Hippocampal formation (tissue), 2 donors: Measurements from ENCODE around the gene ACTL6B.
"Not testable (repeated sequence)": the region's sequence is repeated elsewhere in the genome, so short reads cannot be mapped to it uniquely, and the experiment has no call there.

Experiments used
- DNase-seq, 2 donors: peaks; one replicate each; lab custom pipeline; 2025; lab: John Stamatoyannopoulos, UW

The ACTL6B gene

DNA sequence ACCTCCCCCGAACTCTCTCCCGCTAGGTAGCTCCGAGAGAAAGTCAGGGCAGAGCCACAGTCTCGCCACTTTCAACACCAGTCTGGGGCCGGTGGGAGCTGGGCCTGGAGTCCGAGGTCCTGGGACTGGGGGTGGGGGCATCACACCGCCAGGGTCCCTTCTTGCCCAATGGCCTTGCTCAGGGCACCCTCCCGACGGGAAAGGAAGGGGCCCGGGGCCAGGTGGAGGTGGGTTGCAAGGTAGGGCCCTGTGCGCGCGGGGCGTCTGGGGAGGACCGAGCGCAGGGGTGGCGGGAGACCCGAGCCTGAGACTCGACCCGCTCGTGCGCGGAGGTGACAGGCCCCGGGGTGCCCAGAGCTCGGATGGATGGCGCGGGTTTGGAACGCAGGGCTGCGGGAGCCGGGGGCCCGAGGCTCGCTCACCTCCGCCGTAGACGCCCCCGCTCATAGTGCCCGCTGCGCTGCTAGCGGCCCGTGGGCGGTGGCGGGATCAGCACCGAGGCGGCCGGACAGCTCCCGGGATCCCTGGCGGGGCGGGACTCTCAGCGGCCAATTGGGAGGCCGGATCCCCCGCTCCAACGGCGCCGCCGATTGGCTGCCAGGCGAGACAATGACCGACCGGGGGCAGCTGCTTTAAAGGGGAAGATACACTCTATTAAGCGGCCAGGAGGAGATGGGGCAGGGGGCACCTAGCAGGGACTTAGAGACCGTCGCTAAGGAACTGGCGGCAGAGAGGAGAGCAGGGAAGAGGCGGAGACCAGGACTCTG is at the start of gene ACTL6B:
ACTL6B (minus strand) TSS at position 541 of the 767 bp plus-strand sequence; CDS start at position 447, 94 bp downstream.
- DNase-seq: peak; percentile 32 to 37

GRCh38 chr7:100705320-100705752 is 49.1 kb upstream of the ACTL6B start:
- peak; percentile 30 to 73 for DNase-seq

GRCh38 chr7:100701089-100701488 is 44.8 kb upstream of the ACTL6B start:
- not testable (repeated sequence) for DNase-seq

GRCh38 chr7:100699018-100699417 is 42.8 kb upstream of the ACTL6B start:
- no peak for DNase-seq

- no peak for DNase-seq
Measured at GRCh38 chr7:100696123-100696521, 39.9 kb upstream of the ACTL6B start.

- peak; percentile 50 to 72 for DNase-seq
Measured at GRCh38 chr7:100694098-100694745, 38.0 kb upstream of the ACTL6B start, which contains the start of gene GIGYF1. Gene GIGYF1 (minus strand): TSS chr7:100694250. CDS start chr7:100688238, 6,012 bp downstream.

- DNase-seq: no peak
Measured at GRCh38 chr7:100693312-100694097, 37.3 kb upstream of the ACTL6B start.

DNA sequence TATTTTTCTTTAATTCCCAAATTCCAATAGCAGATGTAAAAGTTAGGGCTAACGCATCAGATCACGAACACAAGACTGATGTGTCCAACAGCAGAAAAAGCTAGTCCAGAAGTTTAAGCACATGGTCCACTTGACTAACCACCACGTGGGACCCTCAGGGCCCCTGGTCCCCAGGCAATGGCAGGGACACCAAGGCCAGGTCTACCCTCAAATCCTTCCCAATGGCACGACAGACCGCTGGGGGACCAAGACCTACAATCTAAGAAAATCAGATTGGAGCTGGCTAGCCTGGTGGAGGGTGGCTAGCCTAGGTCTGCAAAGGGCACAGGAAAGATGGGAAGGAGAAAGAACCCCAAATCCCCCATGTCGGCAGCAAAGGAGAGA is 36.3 kb upstream of the ACTL6B start:
- no peak for DNase-seq

GRCh38 chr7:100691676-100692577 is 35.7 kb upstream of the ACTL6B start:
- peak; percentile 70 to 71 for DNase-seq

GRCh38 chr7:100689230-100690135 is 33.2 kb upstream of the ACTL6B start:
- DNase-seq: no peak

GRCh38 chr7:100688326-100688860 is 32.1 kb upstream of the ACTL6B start:
- DNase-seq: no peak

DNA sequence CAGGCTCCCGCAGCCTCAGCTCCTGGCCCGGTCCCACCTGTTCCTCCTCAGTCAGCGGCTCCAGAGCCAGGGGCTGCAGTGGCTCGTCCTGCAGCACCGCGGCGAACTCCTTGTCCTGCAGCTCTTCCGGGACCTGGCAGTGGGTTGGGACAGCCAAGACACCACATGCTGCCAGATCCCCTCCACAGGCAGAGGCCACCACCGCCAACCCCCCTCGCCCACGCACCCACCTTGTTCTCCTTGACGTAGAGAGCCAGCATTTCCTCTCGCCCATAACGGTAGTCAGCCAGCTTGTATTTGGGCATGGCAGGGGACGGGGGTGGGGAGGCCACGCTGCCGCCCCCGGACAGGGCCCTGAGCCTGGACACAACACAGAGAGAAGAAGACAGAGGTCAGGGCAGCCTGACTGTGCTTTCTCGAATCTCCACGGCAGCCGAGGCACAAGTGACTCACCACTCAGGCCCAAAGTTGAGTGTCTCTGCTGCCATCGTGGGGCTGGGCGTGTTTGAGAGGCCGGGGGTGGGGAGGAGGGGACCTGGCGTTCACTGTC is 31.6 kb upstream of the ACTL6B start:
- DNase-seq: no peak

- DNase-seq: no peak
Measured at GRCh38 chr7:100687261-100687660, 31.0 kb upstream of the ACTL6B start.

DNA sequence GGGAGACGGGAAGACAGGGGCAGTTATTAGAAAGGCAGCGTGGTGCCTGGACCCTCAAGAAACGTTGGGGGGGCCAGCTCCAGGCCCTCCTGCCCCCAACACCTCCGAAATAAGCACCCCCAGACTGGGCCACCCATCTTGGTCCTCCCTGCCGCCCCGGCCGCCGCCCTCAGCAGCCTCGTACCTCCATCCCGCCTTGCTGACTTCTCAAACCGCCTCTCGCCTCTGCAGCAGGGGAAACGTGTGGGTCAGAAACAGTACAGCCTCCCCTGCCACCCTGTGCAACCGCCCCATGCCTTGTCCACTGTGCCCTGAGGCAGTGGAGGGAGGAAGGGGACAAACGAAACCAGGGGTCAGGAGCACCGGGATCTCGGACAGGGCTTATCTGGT is 30.6 kb upstream of the ACTL6B start:
- no peak for DNase-seq

DNA sequence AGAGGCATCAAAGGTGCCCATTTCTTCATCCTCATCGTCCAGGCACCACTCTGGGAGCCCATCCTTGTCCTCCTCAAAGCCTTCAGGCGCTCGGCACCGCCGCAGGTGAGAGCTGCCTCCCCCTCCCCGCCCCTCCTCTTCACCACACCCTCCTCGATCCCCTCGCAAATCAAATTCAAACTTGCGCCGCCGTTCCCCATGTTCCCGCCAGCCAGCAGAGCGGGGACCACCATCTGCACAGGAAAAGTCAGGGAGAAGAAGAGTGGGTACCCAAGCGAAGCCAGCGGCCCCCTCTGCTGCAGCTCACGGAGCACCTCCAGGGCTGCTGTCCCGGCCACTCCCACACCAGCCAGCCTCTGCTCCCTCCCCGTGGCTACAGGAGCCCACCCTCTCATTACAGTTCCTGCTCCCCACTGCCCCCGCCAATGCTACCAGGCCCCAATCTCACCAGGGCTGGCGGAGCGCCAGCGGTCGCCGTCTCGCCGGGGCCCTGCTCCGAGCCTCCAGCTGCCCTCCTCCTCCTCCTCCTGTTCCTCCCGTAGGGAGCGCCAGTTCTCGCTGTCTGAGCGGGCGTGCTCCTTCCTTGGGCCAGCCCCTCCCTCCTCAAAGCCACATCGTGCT is 30.1 kb upstream of the ACTL6B start:
- no peak for DNase-seq

DNA sequence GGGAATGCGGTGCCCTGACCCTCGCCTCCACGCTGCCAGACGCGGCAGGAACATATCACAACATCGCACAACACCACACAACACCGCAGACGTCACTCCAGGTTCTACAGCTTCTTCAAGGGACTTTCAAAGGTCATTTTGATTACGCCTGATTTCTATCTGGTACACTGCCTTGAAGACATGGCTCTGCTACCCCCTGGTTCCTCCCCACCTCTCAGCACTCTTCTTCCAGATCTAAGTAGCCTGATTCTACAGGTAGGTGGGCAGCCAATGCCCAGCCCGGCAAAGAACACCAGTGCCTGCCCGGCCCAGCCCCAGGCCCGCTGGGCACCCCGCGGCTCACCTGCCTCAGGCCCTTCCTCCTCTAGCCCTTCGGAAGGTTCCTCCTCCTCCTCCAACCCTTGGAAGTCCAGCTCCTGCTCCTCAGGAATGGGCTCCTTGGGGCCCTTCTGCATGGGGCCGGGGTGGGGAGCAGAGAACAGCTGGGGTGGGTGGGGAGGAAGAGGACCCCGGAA is 29.4 kb upstream of the ACTL6B start:
- no peak for DNase-seq

DNA sequence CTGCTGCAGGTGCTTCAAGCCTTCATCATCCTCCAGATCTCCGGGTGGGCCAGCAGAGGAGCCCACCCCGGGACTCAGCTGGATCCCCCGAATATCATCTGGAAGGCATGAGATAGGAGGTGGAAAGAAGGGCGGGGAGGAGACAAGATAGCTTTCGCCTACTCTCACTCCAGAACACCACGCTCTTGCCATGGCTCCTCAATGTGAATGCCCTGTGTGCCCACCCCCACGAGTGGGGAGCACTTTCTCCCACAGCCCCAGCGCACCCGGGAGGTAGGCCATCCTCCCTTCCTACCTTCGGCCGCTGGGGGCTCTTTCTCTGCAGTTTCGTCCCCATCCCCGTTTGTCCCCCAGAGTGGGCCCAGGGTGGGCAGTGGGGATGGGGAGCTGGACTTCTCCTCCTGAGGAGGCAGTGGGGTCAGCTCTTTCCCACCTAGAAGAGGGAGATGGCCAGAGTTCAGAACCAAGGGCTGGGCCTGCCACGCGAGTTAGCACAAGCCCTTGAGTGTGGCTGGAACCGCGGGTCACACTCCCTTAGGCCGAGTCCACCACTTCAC is 28.9 kb upstream of the ACTL6B start:
- no peak for DNase-seq

GRCh38 chr7:100684534-100685042 is 28.3 kb upstream of the ACTL6B start:
- DNase-seq: no peak
